CD14-positive monocyte (primary cell): ENCODE measurements around the gene ZNF584. TPM values are rescaled to one million over a fixed set of nuclear protein-coding genes. Genes with fewer than 3 reads are reported as not detected.

Source experiments
- DNase-seq, 3 donors: peaks; one replicate each; pipeline ENCODE4 v3.0.0-alpha.2; 2011 to 2022
- H2AFZ ChIP-seq: 2 replicates; pipeline ENCODE4 v1.6.0; 2012; ENCODE audit warnings: mild to moderate bottlenecking, low read depth, low read length, inconsistent platforms; ENCODE audit not compliant: insufficient read depth, poor library complexity, severe bottlenecking
- H3K27ac ChIP-seq, 2 donors: 1 replicate in 1 of 2; 2 replicates in 1 of 2; pipeline ENCODE4 v1.5.1; 2012 to 2013; ENCODE audit warnings: low read length in 2 of 2, control low read depth in 1 of 2, inconsistent platforms in 1 of 2, low read depth in 1 of 2, mild to moderate bottlenecking in 1 of 2
- H3K27me3 ChIP-seq, 2 donors: one replicate each; pipeline versions ENCODE4 v1.6.0 to v1.6.1; 2011 to 2013; ENCODE audit warnings: low read length in 2 of 2; ENCODE audit not compliant: control insufficient read depth in 2 of 2, insufficient read depth in 2 of 2
- H3K36me3 ChIP-seq, 2 donors: replicated peaks in 1 of 2; 1 replicate in 1 of 2; 2 replicates in 1 of 2; pipeline versions ENCODE4 v1.5.1 to v1.6.1; 2012 to 2013; ENCODE audit warnings: low read length in 2 of 2, control low read depth in 1 of 2, inconsistent platforms in 1 of 2, mild to moderate bottlenecking in 1 of 2; ENCODE audit not compliant: insufficient read depth in 2 of 2, control insufficient read depth in 1 of 2
- H3K4me1 ChIP-seq, 2 donors: 1 replicate in 1 of 2; 2 replicates in 1 of 2; pipeline versions ENCODE4 v1.5.1 to v1.6.1; 2012 to 2013; ENCODE audit warnings: low read length in 2 of 2, control low read depth in 1 of 2, inconsistent platforms in 1 of 2, mild to moderate bottlenecking in 1 of 2, moderate library complexity in 1 of 2; ENCODE audit not compliant: insufficient read depth in 2 of 2, control insufficient read depth in 1 of 2
- H3K4me2 ChIP-seq: replicated peaks from 2 replicates; pipeline ENCODE3; 2012; ENCODE audit warnings: low read length, moderate library complexity, mild to moderate bottlenecking; ENCODE audit not compliant: poor library complexity, severe bottlenecking; ENCODE audit errors: extremely low read depth
- H3K4me3 ChIP-seq, 3 experiments: fragments of 200-600 bp in 1 of 3; sonication (generic) in 1 of 3; replicated peaks in 1 of 3; 1 replicate in 2 of 3; 2 replicates in 1 of 3; pipeline ENCODE4 v1.5.1; 2011 to 2013; ENCODE audit warnings: low read length in 3 of 3, mild to moderate bottlenecking in 3 of 3, control low read depth in 2 of 3, low read depth in 2 of 3, inconsistent platforms in 1 of 3, moderate library complexity in 1 of 3
- H3K79me2 ChIP-seq: 2 replicates; pipeline ENCODE4 v1.6.0; 2012; ENCODE audit warnings: mild to moderate bottlenecking, control low read depth, inconsistent platforms, low read length, moderate library complexity; ENCODE audit not compliant: insufficient read depth
- H3K9ac ChIP-seq: 2 replicates; pipeline ENCODE4 v1.6.0; 2017; ENCODE audit warnings: low read length, mild to moderate bottlenecking; ENCODE audit not compliant: insufficient read depth, poor library complexity, severe bottlenecking
- H3K9me3 ChIP-seq, 2 donors: replicated peaks in 1 of 2; 1 replicate in 1 of 2; 2 replicates in 1 of 2; pipeline versions ENCODE4 v1.5.1 to v1.6.1; 2012 to 2013; ENCODE audit warnings: low read length in 2 of 2, control low read depth in 1 of 2; ENCODE audit not compliant: control insufficient read depth in 1 of 2, insufficient read depth in 1 of 2
- H4K20me1 ChIP-seq: 2 replicates; pipeline ENCODE4 v1.6.0; 2012; ENCODE audit warnings: mild to moderate bottlenecking, low read length, control low read depth, moderate library complexity; ENCODE audit not compliant: insufficient read depth
- H3K27ac Mint-ChIP-seq, 7 donors: one replicate each; pipeline ENCODE4 v1.8.0; 2020; ENCODE audit warnings: mild to moderate bottlenecking in 7 of 7, mixed read lengths in 7 of 7, moderate library complexity in 6 of 7, inconsistent platforms in 2 of 7
- H3K27me3 Mint-ChIP-seq, 3 donors: one replicate each; pipeline ENCODE4 v1.8.0; 2021 to 2022; ENCODE audit warnings: low read depth in 3 of 3, mild to moderate bottlenecking in 3 of 3, mixed read lengths in 3 of 3, moderate library complexity in 3 of 3, inconsistent platforms in 1 of 3
- H3K36me3 Mint-ChIP-seq, 2 donors: one replicate each; pipeline ENCODE4 v1.8.0; 2020; ENCODE audit warnings: mixed read lengths in 2 of 2, inconsistent platforms in 1 of 2, mild to moderate bottlenecking in 1 of 2
- H3K4me1 Mint-ChIP-seq: one replicate; pipeline ENCODE4 v1.8.0; 2020; ENCODE audit warnings: mild to moderate bottlenecking, mixed read lengths
- H3K4me3 Mint-ChIP-seq, 2 donors: one replicate each; pipeline ENCODE4 v1.8.0; 2020; ENCODE audit warnings: mild to moderate bottlenecking in 2 of 2, mixed read lengths in 2 of 2, moderate library complexity in 1 of 2
- H3K9me3 Mint-ChIP-seq, 7 donors: one replicate each; pipeline ENCODE4 v1.8.0; 2020 to 2022; ENCODE audit warnings: mixed read lengths in 7 of 7, mild to moderate bottlenecking in 6 of 7, moderate library complexity in 6 of 7, inconsistent platforms in 2 of 7
- WGBS: methylation state at CpG from one replicate; pipeline ENCODE4 v1.1.5; 2013; ENCODE audit warnings: missing lambda C conversion rate; ENCODE audit not compliant: insufficient coverage; 5-methylcytosine and 5-hydroxymethylcytosine counted together
- intact Hi-C, 2 donors: fragments of 100-400 bp; cut with micrococcal nuclease; formaldehyde crosslinking; loops; one replicate each; pipeline versions ENCODE4 v1.15.0 to v1.15.1; 2023
- polyA plus RNA-seq, 3 donors: library from polyadenylated mRNA; depleted of rRNA in 1 of 3; unstranded in 2 of 3; stranded (reverse) in 1 of 3; fragments of 300-500 nt in 2 of 3; fragments of >200 nt in 1 of 3; fragmentation: Illumina TruSeq in 2 of 3; gene quantifications; 1 replicate in 2 of 3; 2 replicates in 1 of 3; pipeline ENCODE4 v1.2.3, GENCODE V29; 2012 to 2021
- TF ChIP-seq, protein P1 (sequence below): fragments of 200-600 bp; IDR thresholded peaks from one replicate; pipeline ENCODE4 v1.8.0; 2022; ENCODE audit warnings: antibody characterized with exemption, mild to moderate bottlenecking

The ZNF584 gene
- polyA plus RNA-seq, 3 donors: 1.2 to 3.1 (median 1.7) TPM

DNA sequence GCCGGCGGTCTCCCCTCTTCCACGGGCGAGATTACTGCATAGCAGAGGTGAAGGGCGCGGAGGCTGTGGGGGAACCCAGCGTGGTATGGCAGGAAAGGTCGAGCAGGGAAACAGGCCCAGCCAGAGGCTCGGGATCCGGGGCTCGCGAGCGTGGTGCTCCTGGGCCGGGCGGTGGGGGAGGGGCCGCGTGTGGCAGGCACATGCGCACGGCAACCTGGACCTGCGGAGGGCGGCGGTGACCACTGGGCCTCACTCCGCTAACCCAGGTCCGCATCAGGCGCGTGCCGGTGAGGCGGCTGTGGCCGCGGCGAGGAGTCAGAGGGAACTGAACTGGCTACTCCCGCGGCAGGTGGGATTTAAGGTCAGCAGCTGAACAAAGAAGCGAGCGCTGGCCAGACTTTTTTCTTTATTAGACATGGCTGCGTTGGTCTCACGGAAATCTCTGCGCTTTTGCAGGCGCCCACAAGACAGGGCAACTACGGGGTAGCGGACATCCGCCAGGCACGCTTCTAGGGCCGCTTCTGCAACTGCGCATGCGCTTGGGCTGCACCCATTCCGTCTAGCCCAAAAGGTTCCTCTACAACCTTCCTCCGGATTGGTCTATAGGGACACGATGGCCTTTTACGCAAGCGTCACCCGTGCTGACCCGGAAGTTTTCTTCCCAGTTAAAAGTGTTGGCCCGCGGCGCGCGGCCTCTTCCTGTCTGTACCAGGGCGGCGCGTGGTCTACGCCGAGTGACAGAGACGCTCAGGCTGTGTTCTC lies 21.7 kb upstream of the ZNF584 start, which contains the start of gene RPS5:
TSS of gene RPS5 (plus strand) at position 694 of the 762 bp plus-strand sequence. CDS start 869 bp downstream, outside the sequence.
- peaks cover 14 to 27% of the 10 kb centered on the region in 2 donors for H3K36me3 ChIP-seq
- peaks cover 0 to 3% (median 0%) of the 10 kb centered on the region in 7 donors for H3K9me3 Mint-ChIP-seq
- H3K27ac Mint-ChIP-seq: peak within 1 kb of the TSS; percentile 93 to 97 (median 96)
- H3K27me3 ChIP-seq: no peaks in the 10 kb centered on the region
- H3K27ac ChIP-seq: peak within 1 kb of the TSS; percentile 96 to 98
- H3K9me3 ChIP-seq: no peaks in the 10 kb centered on the region
- H3K36me3 Mint-ChIP-seq: peaks cover 28 to 41% of the 10 kb centered on the region in 2 donors
- TF ChIP-seq, protein P1, sequence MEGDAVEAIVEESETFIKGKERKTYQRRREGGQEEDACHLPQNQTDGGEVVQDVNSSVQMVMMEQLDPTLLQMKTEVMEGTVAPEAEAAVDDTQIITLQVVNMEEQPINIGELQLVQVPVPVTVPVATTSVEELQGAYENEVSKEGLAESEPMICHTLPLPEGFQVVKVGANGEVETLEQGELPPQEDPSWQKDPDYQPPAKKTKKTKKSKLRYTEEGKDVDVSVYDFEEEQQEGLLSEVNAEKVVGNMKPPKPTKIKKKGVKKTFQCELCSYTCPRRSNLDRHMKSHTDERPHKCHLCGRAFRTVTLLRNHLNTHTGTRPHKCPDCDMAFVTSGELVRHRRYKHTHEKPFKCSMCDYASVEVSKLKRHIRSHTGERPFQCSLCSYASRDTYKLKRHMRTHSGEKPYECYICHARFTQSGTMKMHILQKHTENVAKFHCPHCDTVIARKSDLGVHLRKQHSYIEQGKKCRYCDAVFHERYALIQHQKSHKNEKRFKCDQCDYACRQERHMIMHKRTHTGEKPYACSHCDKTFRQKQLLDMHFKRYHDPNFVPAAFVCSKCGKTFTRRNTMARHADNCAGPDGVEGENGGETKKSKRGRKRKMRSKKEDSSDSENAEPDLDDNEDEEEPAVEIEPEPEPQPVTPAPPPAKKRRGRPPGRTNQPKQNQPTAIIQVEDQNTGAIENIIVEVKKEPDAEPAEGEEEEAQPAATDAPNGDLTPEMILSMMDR: no peak
- WGBS: under 1% methylated on average over 62 of the region's 64 CpGs
- peak; percentile 95 to 100 (median 98) for DNase-seq
- H4K20me1 ChIP-seq: no peaks in the 10 kb centered on the region
- H3K4me3 ChIP-seq: peak within 1 kb of the TSS; percentile 60 to 87 (median 84)
- peak within 1 kb of the TSS; percentile 100 for H2AFZ ChIP-seq
- H3K27me3 Mint-ChIP-seq: peaks cover 0 to 2% (median 0%) of the 10 kb centered on the region in 3 donors
- peaks cover 29 to 35% of the 10 kb centered on the region in 2 donors for H3K4me1 ChIP-seq
- peaks cover 32% of the 10 kb centered on the region for H3K79me2 ChIP-seq
- H3K4me2 ChIP-seq: peak within 1 kb of the TSS; percentile 96
- intact Hi-C loops: loop anchor here in 1 of 2 donors (1.0 to 2.0 kb wide), 2 partner anchors 54 to 82 kb away; partner anchors contain the start of genes ERVK3-1 and ZNF132
- peak within 1 kb of the TSS; percentile 91 for H3K9ac ChIP-seq
- peak within 1 kb of the TSS; percentile 88 to 95 for H3K4me3 Mint-ChIP-seq
- peaks cover 36% of the 10 kb centered on the region for H3K4me1 Mint-ChIP-seq

DNA sequence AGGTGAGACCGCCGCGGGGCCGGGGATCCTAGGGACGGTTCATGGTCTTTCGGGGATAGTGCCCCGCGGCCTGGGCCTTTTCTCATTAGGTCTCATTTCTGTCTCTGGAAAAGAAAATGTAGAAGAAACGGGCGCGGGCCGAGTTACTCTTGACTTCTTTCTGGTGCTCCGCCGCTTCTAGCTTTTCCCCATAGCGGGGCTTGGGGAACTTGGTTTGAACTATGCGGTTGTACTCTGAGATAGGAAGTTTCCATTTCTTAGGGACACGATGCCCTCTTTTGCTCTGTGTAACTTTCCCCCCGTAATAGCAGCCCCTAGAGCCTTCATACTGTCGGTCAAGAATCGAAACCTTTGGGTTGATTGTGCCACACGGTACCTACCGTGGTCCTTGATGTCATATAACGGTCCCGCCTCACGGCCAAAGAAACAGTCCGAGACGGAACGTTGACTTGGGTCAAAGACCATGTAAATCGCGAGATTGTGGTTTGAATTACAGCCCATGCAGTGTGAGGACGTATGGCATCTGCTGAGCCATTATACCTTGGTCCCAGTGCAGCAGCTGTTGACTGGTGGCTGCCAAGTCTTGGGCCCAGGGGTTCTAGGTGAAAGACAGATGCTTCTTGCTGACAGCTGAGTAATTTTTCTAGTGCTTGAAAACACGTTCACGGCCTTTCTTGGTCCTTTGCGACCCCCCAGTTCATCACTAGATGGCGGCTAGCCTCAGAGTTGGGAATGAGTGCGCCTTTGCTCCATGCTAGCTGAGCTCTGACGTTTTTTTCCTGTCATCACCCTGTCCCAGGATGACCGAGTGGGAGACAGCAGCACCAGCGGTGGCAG lies 20.9 kb upstream of the ZNF584 start:
- Histone ChIP-seq H3K4me1 (peaks cover 24 to 29% of the 10 kb centered on the region in 2 donors), H2AFZ (peak overlapping the region; percentile 100), H3K9me3 (no peaks in the 10 kb centered on the region), H3K36me3 (peaks cover 18 to 33% of the 10 kb centered on the region in 2 donors), H3K79me2 (peaks cover 32% of the 10 kb centered on the region), H3K9ac (peak overlapping the region; percentile 91), H3K27me3 (no peaks in the 10 kb centered on the region), H3K4me3 (peak overlapping the region; percentile 60 to 87 (median 84)), H4K20me1 (peaks cover 2% of the 10 kb centered on the region), H3K27ac (peak overlapping the region; percentile 96 to 98), H3K4me2 (peak overlapping the region; percentile 96)
- Mint-ChIP-seq H3K4me3 (peak overlapping the region; percentile 88 to 95), H3K36me3 (peaks cover 32 to 47% of the 10 kb centered on the region in 2 donors), H3K27ac (peak overlapping the region; percentile 93 to 96 (median 96)), H3K4me1 (peaks cover 31% of the 10 kb centered on the region), H3K9me3 (peaks cover 0 to 3% (median 0%) of the 10 kb centered on the region in 7 donors), H3K27me3 (peaks cover 0 to 2% (median 0%) of the 10 kb centered on the region in 3 donors)
- 12% methylated on average over 35 of the region's 39 CpGs for WGBS
- intact Hi-C loops: loop anchor here in 1 of 2 donors (1.0 to 2.0 kb wide), 2 partner anchors 53 to 83 kb away; partner anchors contain the start of genes ERVK3-1 and ZNF132
- DNase-seq: peak in 1 of 3 donors; percentile 8
- TF ChIP-seq, protein P1: no peak
